ENCODE data around the gene HLCS.

Gene HLCS

DNA sequence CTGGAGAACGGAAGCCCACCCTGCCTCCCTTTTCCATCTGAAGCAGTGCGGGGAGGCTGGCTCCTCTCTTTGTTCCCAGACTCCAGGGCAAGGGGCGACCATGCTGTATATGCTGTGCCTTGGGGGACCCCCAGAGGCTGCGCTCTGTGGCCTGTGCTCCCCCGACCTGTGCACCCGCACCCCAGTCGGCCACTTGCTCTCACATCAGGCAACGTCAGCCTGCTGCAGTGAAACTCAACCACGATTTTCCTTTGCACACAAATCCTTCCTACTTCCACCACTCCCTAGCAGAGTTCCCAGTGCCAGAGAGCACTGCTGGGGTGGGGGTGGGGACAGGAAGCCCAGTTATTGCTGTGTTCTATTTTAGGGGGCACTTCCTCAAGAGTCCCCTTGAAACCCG is 215.1 kb downstream of the HLCS start:
- Histone ChIP-seq H3K9ac (ENCODE audit: low read length) (no peak overlapping the region), H3K27me3 (ENCODE audit: low read length) (no peaks in the 10 kb centered on the region), H3K4me2 (ENCODE audit: low read depth, low read length, poor library complexity, severe bottlenecking) (no peak overlapping the region), H3K36me3 (ENCODE audit: low read length) (no peaks in the 10 kb centered on the region), H3K9me2 (replicated peaks; ENCODE audit: insufficient read depth, low read length) (no peaks in the 10 kb centered on the region), H3K4me3 (ENCODE audit: insufficient read depth, low read length, poor library complexity, severe bottlenecking) (no peak overlapping the region), H2AFZ (ENCODE audit: low read depth, low read length, severe bottlenecking) (no peak overlapping the region), H4K20me1 (ENCODE audit: low read depth, low read length) (no peaks in the 10 kb centered on the region), H3K79me2 (ENCODE audit: insufficient read depth, low read length) (no peaks in the 10 kb centered on the region), H3K27ac (ENCODE audit: low read depth, low read length) (no peak overlapping the region), H3K9me3 (ENCODE audit: insufficient read depth, low read length) (no peaks in the 10 kb centered on the region), H3F3A (ENCODE audit: insufficient read depth) (no peaks in the 10 kb centered on the region)
- TF ChIP-seq, protein P1, sequence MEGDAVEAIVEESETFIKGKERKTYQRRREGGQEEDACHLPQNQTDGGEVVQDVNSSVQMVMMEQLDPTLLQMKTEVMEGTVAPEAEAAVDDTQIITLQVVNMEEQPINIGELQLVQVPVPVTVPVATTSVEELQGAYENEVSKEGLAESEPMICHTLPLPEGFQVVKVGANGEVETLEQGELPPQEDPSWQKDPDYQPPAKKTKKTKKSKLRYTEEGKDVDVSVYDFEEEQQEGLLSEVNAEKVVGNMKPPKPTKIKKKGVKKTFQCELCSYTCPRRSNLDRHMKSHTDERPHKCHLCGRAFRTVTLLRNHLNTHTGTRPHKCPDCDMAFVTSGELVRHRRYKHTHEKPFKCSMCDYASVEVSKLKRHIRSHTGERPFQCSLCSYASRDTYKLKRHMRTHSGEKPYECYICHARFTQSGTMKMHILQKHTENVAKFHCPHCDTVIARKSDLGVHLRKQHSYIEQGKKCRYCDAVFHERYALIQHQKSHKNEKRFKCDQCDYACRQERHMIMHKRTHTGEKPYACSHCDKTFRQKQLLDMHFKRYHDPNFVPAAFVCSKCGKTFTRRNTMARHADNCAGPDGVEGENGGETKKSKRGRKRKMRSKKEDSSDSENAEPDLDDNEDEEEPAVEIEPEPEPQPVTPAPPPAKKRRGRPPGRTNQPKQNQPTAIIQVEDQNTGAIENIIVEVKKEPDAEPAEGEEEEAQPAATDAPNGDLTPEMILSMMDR (IDR thresholded peaks at IDR 0.05; ENCODE audit: insufficient read depth, low read length, poor library complexity, severe bottlenecking): no peak

DNA sequence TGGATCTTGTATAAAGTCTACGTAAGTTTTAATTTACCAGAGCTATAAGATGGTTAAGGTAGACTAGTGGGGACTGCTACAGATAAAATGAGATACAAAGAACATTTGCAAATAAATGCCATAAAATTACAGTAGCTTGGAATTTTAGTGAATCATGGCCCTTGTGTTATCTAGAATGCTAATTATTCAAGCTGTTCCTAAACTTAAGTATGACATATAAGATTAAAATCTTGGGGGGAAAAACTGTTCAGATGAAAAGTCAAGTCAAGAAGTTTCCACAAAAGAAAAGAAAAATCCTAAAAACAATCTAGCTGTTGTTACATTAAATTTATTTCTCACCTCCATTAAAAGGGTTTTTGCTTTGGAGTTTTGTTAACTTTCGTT is 215.9 kb downstream of the HLCS start:
- H3K4me2 ChIP-seq (ENCODE audit: low read depth, low read length, poor library complexity, severe bottlenecking): no peak overlapping the region
- H3K36me3 ChIP-seq (ENCODE audit: low read length): no peaks in the 10 kb centered on the region
- no peak overlapping the region for H3K27ac ChIP-seq (ENCODE audit: low read depth, low read length)
- no peaks in the 10 kb centered on the region for H3K79me2 ChIP-seq (ENCODE audit: insufficient read depth, low read length)
- H2AFZ ChIP-seq (ENCODE audit: low read depth, low read length, severe bottlenecking): no peak overlapping the region
- H3K9ac ChIP-seq (ENCODE audit: low read length): no peak overlapping the region
- H4K20me1 ChIP-seq (ENCODE audit: low read depth, low read length): no peaks in the 10 kb centered on the region
- no peaks in the 10 kb centered on the region for H3F3A ChIP-seq (ENCODE audit: insufficient read depth)
- H3K27me3 ChIP-seq (ENCODE audit: low read length): no peaks in the 10 kb centered on the region
- no peaks in the 10 kb centered on the region for H3K9me2 ChIP-seq (replicated peaks; ENCODE audit: insufficient read depth, low read length)
- TF ChIP-seq EZH2phosphoT487 (conservative IDR thresholded peaks at IDR 0.05; ENCODE audit: low read length): no peak
- TF ChIP-seq, protein P1 (IDR thresholded peaks at IDR 0.05; ENCODE audit: insufficient read depth, low read length, poor library complexity, severe bottlenecking): no peak
- H3K4me3 ChIP-seq (ENCODE audit: insufficient read depth, low read length, poor library complexity, severe bottlenecking): no peak overlapping the region
- H3K9me3 ChIP-seq (ENCODE audit: insufficient read depth, low read length): no peaks in the 10 kb centered on the region

DNA sequence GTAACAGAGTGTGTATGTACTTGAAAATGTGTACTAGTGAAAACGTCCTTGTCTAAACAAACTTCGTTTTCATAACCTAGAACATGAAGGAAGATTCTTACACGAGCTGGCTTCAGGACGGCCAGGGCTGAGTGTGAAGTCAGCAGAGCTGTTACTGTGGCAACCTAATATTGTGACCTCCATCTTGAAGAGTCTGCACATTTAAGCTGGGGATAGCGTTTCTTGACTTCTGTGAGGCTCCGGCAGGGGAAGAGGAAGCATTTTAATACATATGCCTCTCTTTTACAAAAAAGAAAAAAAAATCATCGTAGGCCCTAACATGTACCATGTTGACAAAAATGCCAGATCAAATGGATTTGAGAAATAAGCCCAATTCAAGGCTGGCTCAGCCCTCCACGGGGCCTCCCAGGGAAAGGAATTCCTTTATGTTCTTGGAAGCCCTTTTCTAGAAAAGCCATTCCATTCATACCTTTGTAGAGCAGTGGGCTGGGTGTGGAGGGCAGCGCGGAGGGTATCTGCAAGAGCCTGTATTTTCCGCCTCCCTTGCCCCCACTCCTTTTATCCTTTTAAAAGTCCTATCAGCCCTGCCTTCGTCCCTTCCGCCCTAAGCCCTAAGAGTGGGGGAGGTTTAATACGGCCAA is 216.4 kb downstream of the HLCS start:
- Histone ChIP-seq H3K9ac (ENCODE audit: low read length) (no peak overlapping the region), H3K27me3 (ENCODE audit: low read length) (no peaks in the 10 kb centered on the region), H3K4me2 (ENCODE audit: low read depth, low read length, poor library complexity, severe bottlenecking) (no peak overlapping the region), H3K36me3 (ENCODE audit: low read length) (no peaks in the 10 kb centered on the region), H3K9me3 (ENCODE audit: insufficient read depth, low read length) (no peaks in the 10 kb centered on the region), H3K79me2 (ENCODE audit: insufficient read depth, low read length) (no peaks in the 10 kb centered on the region), H3F3A (ENCODE audit: insufficient read depth) (no peaks in the 10 kb centered on the region), H3K9me2 (replicated peaks; ENCODE audit: insufficient read depth, low read length) (no peaks in the 10 kb centered on the region), H3K27ac (ENCODE audit: low read depth, low read length) (no peak overlapping the region), H3K4me3 (ENCODE audit: insufficient read depth, low read length, poor library complexity, severe bottlenecking) (no peak overlapping the region), H2AFZ (ENCODE audit: low read depth, low read length, severe bottlenecking) (no peak overlapping the region), H4K20me1 (ENCODE audit: low read depth, low read length) (no peaks in the 10 kb centered on the region)
- no peak for TF ChIP-seq EZH2phosphoT487 (conservative IDR thresholded peaks at IDR 0.05; ENCODE audit: low read length)
- TF ChIP-seq, protein P1 (IDR thresholded peaks at IDR 0.05; ENCODE audit: insufficient read depth, low read length, poor library complexity, severe bottlenecking): no peak

Measured in SU-DHL-6 (cell line).